NOMO-1 treated with dmso at 0.1 percent for 144 hours (cell line): ENCODE results near the gene COX17.

Source experiments
- DNase-seq: peaks from one replicate; lab custom pipeline; 2025; ENCODE audit not compliant: unreplicated experiment; lab: John Stamatoyannopoulos, UW

The COX17 gene

DNA sequence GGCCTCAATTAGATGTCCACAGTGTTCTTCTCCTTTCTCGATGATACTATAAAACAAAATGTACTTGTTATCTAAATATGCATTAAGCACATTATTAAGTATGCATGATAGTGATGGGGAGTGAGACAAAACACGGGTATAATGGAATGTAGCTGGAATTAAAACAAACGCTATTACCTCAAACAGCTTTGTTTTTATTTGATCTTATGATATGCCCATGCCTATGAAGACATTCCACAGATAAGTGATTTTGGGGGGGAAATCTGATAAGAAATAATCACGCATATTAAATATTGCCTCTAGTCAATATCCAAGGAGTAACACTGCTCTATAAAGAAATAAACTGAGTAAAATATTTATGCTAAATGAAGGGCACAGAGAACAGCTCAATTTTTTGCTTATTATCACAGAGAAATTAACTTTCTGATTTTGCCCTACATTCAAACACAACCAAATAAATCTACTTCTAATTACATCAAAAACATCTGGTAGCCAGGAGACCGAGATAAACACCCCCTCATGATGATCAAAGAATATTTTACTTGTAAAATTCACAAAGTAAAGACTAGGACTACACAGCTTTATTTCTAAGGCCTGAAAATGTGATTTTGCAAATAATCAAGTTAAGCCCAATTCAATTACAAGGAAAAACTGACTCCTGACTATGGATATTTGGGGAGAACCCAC, 1.9 kb downstream of the COX17 start:
- DNase-seq: no peak

GRCh38 chr3:119673875-119674274, 3.3 kb downstream of the COX17 start:
- no peak for DNase-seq

DNA sequence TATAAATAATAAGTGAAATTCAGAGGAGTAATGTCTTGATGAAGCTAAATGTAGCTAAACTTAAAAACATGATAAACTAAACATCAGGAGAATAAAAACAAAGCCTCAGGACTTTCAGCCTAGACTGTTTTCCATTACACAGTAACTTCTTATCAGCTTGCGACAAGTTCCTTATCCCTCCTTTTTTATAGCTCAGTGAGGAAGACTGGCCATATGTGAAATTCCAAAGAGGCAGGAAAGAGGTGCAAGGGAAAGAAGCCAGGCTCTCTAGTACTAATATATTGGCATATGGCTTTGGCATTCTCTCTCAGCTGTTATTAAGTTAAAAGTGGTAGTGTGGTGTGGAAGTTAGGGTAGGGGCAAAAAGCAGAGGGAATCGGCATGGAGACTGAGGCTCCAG, 4.4 kb downstream of the COX17 start:
- DNase-seq: no peak

- DNase-seq: no peak
Observed at GRCh38 chr3:119669906-119670570, 7.2 kb downstream of the COX17 start.

- no peak for DNase-seq
Observed at GRCh38 chr3:119665954-119666559, 11.1 kb downstream of the COX17 start.

GRCh38 chr3:119664850-119665379, 12.3 kb downstream of the COX17 start:
- no peak for DNase-seq

DNA sequence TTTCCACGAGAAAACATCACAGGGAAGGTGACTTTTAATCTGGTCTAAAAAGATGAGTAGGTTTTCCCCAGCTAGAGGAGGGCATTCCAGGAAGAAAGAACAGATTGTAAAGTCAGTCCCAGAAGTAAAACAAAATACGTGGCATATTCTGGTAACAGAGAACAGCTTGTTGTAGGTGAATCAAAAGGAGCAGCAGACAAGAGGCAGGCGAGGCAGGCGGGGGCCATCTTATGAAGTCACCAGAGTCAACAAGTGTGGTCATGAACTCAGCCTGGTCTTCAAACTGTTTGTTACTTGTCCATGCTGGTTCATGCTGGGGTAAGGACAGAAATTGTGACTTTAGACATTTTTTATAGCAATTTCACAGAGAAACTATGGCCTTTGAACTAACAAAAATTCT, 12.8 kb downstream of the COX17 start:
- no peak for DNase-seq

- DNase-seq: no peak
Observed at GRCh38 chr3:119663885-119664284, 13.3 kb downstream of the COX17 start.

- no peak for DNase-seq
Observed at GRCh38 chr3:119662604-119663373, 14.4 kb downstream of the COX17 start.

DNA sequence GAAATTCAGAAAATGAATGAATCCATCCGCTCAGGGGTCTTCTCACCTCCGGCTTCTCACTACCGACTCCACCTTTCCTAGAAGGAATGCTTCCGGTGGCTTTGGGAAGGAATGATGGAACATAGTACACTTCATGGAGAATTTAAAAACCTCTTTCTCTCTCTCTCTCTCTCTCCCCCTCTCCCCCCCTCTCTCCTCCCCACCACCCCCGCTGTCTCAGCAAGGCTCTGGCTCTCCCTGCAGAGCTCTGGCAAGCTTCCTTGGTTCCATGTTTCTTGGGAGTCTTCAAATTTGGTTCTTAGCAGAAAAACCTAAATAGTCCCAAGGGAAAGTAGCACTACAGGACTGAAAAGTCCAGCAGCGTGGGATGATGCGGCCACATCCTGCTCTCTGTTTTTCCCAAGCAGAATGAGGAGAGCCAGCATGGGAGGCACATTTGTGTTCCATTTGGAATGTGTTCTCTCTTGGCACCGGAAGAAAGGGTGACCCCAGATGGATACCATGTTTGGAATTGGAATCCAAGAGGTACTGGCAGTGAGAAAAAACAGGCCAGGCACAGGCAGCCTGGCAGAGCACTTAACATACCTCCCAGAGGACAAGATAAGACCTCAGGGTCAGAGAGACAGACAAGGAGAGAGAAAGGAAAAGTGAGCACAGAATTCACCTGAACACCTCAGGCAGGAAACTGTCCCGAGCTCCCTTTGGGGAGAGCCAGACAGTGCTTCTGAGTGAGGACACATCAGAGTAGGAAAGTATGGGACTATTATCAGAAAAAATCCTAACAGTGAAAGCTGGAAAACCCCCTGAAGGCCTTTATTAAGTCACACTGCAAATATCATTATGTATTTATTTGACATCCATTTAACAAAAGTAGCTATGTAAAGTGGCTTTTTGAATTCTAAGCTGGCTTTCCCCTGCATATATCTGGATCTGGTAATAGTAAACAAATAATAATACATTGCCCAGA, 16.4 kb downstream of the COX17 start, which contains the start of gene POPDC2:
TSS of gene POPDC2 (minus strand) at position 116 of the 967 bp plus-strand sequence. CDS start 166 bp downstream, outside the sequence.
- DNase-seq: no peak

DNA sequence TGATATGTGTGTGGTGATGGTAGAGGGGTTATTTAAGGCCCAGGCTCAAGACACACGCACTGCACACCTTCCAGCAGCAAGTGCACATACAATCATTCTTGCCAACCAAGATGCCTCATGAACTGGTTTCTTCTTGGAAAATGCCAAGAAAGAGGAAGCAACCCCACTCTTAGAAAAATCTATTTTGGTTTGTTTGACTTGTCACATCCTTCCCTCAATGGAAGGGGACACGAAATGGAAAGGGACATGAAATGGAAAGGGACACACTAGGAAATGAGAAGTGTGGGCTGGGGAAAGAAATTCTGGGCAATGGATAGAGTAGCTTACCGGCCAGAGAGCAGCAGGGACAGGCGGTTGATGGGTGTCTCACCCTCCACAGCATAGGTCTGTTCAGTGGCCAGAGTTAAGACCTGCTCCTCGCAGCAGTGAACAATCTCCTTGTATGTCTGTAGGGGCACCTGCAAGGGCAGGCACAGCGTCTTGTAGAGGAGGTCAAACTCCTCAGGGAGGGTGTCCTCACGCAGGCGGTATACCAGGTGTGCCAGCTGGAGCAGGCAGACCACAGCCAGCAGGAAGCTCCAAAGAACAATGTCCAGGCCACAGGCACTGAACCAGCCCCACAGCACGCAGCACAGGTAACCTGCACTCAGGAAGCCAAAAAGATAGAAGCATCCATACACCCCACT, 17.5 kb downstream of the COX17 start:
- no peak for DNase-seq

- DNase-seq: no peak
Observed at GRCh38 chr3:119658994-119659393, 18.2 kb downstream of the COX17 start.

- no peak for DNase-seq
Observed at GRCh38 chr3:119657887-119658702, 19.1 kb downstream of the COX17 start.

DNA sequence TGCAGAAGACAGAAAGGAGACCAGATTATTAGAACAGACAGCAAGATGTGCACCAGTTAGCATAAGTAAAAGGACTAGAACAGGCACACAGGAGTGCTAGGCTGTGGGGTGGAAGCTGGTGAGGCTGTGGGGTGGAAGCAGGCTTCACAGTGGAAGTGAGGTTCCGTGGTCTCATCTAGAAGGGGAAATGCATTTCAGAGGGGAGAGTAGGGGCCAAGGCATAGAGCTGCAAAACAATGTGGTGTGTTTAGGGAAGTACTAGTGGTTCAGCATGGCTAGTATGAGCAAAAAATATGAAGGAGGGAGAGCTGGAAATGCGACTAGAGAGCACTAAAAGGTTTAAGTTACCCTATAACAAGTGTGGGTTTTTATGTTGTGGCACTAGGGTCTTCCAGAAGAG, 23.3 kb downstream of the COX17 start:
- DNase-seq: no peak

- no peak for DNase-seq
Observed at GRCh38 chr3:119652306-119653033, 24.7 kb downstream of the COX17 start.

- no peak for DNase-seq
Observed at GRCh38 chr3:119649761-119650160, 27.4 kb downstream of the COX17 start.

- no peak for DNase-seq
Observed at GRCh38 chr3:119647843-119648575, 29.2 kb downstream of the COX17 start.
